GM19351 (cell line): ENCODE measurements around the gene EID2.

Experiments
- ATAC-seq: cut with Tn5 transposase; IDR thresholded peaks from one replicate; pipeline ENCODE4 v1.9.1; 2021; ENCODE audit warnings: mild to moderate bottlenecking, moderate library complexity; ENCODE audit not compliant: unreplicated experiment

The EID2 gene

GRCh38 chr19:39506598-39506943 lies 33.4 kb downstream of the EID2 start:
- ATAC-seq = no peak

GRCh38 chr19:39502640-39503417 lies 37.1 kb downstream of the EID2 start:
- no peak for ATAC-seq

DNA sequence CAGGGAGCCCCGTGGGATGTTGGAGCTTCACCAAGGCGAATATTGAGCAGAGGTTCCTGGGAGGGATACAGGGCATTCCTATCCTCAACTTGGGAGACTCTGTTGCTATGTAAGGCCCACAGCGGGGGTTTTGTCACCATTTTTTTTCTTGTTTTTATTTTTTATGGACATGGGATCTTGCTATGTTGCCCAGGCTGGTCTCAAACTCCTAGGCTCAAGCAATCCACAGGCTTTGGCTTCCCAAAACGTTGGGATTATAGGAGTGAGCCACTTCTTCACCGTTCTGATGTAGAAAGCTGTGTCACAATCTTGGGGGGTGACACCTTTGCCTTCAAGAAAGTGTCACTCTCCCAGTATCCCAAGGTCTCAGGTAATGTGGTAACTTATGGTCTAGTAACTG lies 38.6 kb downstream of the EID2 start:
- no peak for ATAC-seq

DNA sequence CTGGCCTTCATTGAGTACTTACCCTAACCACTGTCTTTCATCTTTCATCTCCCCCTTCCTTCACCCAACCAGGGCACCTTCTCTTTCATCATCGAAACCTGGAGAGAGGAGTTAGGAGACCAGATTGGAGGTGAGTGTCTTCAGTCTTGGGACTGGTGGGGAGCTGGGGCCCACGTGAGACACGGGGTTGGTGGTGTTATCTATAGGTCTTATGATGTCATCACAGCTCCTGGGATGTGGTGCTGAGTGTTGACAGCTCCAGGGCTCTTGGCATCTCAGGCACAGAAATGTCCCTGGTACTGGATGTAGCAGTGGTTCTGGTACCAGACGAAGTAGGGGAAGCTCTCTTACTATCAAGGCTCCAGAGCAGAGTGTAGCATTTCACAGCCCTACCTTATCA lies 39.4 kb downstream of the EID2 start:
- no peak for ATAC-seq

DNA sequence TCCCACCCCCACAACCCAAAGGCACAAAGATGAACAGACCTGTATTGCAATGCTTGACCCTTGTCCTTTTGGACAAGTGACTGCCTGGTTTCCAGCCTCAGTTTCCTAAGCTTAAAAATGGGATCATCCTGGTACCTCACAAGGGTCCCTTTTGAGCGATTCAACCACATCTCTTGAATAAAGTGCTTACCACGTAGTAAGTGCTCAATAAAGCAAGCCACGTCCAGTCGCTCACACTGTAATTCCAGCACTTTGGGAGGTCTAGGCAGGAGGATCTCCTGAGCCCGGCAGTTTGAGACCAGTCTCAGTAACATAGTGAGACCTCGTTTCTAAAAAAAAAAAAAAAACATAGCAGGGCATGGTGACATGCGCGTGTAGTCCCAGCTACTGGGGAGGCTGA lies 40.0 kb downstream of the EID2 start:
- no peak for ATAC-seq

DNA sequence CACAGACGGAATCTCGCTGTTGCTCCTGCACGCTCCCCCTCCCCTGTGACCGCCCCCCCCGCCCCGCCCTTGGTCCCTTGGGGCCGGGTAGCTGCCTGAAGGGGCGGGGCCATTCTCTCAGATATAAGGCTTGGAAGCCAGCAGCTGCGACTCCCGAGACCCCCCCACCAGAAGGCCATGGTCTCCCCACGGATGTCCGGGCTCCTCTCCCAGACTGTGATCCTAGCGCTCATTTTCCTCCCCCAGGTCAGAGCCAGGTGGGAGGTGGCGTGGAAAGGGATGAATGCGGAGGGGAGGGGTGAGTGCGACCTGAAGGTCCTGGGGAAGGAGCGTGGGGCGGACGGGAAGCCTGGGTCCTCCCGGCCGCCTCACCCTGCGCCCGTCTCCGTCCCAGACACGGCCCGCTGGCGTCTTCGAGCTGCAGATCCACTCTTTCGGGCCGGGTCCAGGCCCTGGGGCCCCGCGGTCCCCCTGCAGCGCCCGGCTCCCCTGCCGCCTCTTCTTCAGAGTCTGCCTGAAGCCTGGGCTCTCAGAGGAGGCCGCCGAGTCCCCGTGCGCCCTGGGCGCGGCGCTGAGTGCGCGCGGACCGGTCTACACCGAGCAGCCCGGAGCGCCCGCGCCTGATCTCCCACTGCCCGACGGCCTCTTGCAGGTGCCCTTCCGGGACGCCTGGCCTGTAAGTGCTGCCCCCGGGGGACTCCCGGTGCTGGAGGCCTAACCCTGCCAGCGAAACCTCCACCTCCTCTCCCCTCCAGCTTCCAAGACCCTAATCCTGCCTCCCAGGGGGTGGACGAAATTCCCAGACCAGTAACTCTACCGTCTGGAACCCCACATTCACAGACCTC lies 40.9 kb downstream of the EID2 start, which contains the start of gene DLL3:
TSS of gene DLL3 (plus strand) at position 150 of the 845 bp plus-strand sequence. CDS start at position 178, 28 bp downstream.
- ATAC-seq = no peak

GRCh38 chr19:39497996-39498797 lies 41.8 kb downstream of the EID2 start:
- no peak for ATAC-seq

- ATAC-seq = no peak
Measured at GRCh38 chr19:39497701-39497995, 42.3 kb downstream of the EID2 start.

DNA sequence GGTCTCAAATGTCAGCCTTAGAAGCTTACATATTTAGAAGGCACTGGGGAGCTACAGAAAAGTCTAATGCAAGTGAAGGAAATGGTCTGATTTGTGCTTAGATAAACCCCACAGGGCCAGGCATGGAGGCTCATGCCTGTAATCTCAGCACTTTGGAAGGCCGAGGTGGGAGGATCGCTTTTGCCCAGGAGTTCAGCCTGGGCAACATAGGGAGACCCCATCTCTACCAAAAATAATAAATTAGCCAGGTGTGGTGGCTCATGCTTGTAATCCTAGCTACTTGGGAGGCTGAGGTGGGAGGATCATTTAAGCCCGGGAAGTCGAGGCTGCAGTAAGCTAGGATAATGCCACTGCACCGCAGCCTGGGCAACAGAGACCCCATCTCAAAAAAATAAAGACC lies 43.9 kb downstream of the EID2 start:
- ATAC-seq = no peak

- no peak for ATAC-seq
Measured at GRCh38 chr19:39494661-39495060, 45.3 kb downstream of the EID2 start.

DNA sequence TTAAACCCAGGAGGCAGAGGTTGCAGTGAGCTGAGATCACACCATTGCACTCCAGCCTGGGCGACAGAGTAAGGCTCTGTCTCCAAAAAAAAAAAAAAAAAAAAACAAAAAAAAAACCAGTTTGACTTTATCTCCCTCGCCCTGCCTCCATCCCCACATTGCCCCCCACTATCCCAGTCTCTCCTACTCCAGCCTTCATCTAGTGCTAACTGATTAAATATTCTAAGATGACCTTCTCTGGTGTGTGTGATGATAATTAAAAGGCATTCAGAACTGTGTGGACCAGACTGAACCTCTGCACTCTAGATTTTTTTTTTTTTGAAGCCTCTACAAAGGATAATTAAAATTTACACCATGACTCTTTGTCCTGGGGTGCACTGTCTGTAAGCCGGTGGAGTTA lies 47.2 kb downstream of the EID2 start:
- ATAC-seq = no peak

DNA sequence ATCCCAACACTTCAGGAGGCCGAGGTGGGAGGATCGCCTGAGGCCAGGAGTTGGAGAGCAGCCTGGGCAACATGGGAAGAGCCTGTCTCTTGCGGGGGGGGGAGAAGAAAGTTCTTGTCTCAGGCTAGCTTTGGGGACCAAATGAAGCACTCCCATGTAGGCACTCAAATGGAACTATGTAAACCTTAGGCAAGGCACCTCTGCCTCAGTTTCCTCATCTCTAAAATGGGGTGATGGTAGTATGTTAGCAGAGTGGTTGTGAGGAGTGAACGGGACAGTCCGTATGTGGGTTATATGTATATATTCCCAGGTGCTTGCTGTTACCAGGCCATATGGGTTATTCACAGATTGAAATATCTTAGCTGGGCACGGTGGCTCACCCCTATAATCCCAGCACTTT lies 47.7 kb downstream of the EID2 start:
- no peak for ATAC-seq

GRCh38 chr19:39489756-39490155 lies 50.2 kb downstream of the EID2 start:
- no peak for ATAC-seq
